GM19023 (cell line): ENCODE data around the gene MUC5B.

Experiments
- ATAC-seq: cut with Tn5 transposase; IDR thresholded peaks from one replicate; pipeline ENCODE4 v1.9.1; 2021; ENCODE audit warnings: mild to moderate bottlenecking, moderate library complexity; ENCODE audit not compliant: unreplicated experiment

Gene MUC5B

DNA sequence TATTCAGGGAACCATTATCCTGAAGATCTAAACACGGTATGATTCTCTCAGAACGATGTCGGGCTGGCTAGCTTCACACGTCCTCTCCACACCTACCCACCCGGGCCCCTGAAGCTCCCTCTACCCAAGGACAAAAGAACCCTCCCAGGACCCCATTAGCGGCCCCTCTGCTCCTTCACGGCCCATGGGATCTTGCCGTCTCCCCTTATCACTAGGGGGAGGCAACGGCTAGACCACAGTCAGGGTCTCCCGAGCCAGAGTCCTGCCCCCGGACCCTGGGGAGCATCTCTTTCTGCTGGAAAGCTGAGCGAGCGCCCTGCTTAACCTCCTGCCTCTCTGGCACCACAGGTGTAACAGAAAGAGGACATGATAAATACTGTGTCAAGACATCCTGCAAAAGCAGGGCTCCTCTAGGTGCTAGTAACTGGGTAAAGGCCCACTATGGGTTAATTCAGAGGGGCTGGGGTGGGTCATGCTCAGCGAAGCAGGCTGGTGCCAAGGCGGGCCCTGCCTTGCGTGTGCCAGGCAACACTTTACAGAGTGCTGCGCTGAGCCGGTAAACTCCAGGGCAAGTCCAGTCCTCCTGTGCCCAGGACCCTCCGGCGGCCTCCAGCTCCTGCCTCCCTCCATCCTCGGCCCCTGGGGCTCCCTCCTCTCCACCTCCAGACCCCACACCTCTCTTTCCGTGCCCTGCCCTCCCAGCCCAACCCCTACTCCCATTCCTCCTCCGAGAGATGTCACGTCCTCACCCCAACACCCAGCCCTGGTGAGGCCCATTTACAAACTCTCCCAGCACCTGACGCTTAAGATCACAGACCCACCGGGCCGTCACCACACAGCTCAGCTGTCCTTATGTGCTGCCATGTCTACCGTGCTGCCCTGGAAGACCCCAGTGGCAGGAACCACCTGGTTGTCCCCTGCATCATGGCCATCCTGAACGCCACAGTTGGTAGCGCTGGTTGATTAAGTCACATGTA lies 83.6 kb downstream of the MUC5B start:
- ATAC-seq = no peak

DNA sequence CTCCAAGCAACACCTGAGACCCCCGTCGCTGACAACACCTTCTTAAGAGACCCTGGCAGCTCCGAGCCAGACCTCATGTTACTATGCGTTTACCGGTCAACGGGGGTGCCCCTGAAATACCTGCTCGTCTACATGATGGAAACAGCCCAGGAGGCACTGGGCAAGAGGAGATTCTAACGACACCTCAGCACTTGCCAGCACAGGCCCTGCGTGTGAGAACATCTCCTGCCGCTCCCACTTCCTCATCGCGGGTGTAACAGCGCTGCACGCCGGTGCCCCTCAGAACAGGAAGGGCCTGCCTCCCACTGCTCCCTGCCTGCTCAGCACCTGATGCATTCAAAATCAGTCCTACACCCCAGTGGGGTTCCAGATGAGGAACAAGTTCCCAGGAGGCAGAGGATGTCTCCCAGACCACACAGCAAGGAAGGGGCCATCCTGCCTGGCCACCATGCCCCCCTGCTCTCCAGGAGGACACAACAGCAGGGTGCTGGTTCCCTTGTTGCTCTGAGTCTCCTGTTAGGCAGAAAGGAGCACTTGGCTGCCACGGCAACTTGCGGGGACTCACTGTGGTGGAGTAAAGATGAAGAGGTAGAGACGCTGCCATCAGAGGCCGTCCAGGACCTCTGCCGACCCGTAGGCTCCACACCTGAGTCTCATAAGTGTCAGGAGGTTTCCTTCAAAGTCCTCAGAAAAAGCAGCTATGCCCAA lies 84.5 kb downstream of the MUC5B start:
- ATAC-seq = no peak

DNA sequence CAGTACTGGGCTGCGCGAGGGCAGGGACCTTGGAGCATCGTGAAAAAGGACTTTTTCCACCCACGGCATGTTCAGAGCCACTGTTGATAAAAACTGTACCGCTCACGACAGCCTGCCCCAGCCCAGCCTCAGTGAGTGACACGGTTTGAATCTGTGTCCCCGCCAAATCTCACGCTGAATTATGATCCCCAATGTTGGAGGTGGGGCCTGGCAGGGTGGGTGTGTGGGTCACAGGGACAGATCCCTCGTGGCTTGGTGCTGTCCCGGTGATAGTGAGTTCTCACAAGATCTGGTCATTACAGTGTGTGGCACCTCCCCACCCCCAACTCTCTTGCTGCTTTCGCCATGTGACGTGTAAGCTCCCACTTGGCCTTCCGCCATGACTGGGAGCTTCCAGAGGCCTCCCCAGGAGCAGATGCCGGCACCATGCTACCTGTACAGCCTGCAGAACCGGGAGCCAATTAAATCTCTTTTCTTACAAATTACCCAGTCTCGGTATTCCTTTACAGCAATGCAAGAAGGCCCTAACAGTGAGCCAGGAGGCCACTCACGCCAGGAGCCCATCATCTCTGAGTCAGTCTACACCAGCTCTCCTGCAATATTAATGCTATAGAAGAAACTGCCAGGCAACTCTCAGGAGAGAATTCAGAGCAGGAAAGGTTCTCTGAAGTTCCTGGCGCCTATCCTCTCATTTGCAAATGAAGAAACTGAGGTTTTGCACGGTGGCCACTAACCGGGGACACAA lies 85.3 kb downstream of the MUC5B start:
- no peak for ATAC-seq

DNA sequence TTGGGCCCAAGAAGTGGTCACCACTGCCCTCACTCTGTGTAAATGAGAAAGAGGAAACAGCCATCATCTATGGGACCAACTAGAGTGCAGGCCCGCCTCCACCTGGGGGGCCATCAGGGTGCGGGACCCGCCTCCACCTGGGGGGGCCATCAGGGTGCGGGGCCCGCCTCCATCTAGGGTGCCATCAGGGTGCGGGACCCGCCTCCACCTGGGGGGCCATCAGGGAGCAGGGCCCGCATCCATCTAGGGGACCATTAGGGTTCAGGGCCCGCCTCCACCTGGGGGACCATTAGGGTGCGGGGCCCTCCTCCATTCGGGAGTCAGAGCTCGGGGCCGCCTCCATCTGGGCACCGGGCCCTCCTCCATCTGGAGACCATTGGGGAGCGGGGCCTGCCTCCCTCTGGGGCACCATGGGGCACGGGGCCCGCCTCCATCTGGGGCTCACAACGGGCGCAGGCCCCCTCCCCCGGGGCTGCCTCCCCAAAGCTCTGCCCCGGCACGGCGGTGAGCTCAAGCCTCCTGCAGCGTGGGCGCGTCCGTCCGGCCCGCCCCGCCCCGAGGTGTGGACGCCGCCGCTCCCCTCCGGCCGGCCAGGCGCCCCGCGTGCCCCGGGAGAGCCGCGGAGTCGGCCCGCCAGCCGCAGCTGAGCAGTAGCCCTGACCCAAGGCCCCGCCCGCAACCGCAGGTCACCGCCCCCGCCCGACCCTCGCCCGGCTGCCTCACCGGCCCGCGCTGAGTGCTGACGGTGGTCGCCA lies 86.1 kb downstream of the MUC5B start:
- ATAC-seq = peak; percentile 44

- peak; percentile 77 for ATAC-seq
These were observed 86.8 kb downstream of the MUC5B start, which contains the start of gene TOLLIP for GRCh38 chr11:1309498-1310317. TSS of gene TOLLIP (minus strand) at chr11:1309632. CDS start at chr11:1309498, 134 bp downstream.

GRCh38 chr11:1310318-1310687 lies 87.4 kb downstream of the MUC5B start:
- ATAC-seq = no peak

GRCh38 chr11:1310772-1311468 lies 88.1 kb downstream of the MUC5B start:
- ATAC-seq = no peak
